Breast epithelium (tissue), 3 donors: ENCODE measurements around the gene CACNA2D3.

ENCODE experiments used
- POLR2AphosphoS5 ChIP-seq, 3 donors: sonication (generic); formaldehyde crosslinking; IDR thresholded peaks; one replicate each; pipeline ENCODE4 v1.6.1; 2017; ENCODE audit warnings: antibody characterized with exemption in 3 of 3
- TF ChIP-seq, protein P1 (sequence below), 3 donors: fragments of 450-650 bp; IDR thresholded peaks; one replicate each; pipeline ENCODE4 v1.5.1; 2016 to 2017; ENCODE audit warnings: antibody characterized with exemption in 3 of 3, mild to moderate bottlenecking in 3 of 3, moderate library complexity in 3 of 3

DNA sequence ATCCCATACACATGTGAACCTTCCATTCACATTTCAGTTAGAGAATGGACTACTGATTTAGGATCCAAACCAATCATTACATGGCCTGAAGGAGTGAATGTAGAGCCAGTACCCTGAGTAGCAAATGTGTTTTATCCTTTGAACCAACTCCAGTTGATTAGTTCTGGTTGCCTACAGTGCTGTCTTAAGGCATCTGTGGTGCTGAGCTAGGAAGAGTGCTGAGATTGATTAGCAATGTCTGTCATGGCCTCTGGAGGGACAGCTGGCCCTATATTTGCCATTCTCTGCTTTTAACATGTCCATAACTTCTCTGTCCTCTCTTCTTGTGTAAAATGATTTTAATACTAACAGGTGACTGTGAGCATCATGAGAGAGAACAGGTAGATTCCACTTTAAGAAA, 794.4 kb downstream of the CACNA2D3 start:
- TF ChIP-seq, protein P1, sequence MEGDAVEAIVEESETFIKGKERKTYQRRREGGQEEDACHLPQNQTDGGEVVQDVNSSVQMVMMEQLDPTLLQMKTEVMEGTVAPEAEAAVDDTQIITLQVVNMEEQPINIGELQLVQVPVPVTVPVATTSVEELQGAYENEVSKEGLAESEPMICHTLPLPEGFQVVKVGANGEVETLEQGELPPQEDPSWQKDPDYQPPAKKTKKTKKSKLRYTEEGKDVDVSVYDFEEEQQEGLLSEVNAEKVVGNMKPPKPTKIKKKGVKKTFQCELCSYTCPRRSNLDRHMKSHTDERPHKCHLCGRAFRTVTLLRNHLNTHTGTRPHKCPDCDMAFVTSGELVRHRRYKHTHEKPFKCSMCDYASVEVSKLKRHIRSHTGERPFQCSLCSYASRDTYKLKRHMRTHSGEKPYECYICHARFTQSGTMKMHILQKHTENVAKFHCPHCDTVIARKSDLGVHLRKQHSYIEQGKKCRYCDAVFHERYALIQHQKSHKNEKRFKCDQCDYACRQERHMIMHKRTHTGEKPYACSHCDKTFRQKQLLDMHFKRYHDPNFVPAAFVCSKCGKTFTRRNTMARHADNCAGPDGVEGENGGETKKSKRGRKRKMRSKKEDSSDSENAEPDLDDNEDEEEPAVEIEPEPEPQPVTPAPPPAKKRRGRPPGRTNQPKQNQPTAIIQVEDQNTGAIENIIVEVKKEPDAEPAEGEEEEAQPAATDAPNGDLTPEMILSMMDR (IDR thresholded peaks at IDR 0.05) = no peak
- TF ChIP-seq POLR2AphosphoS5 (IDR thresholded peaks at IDR 0.05) = no peak
